Endometrial microvascular endothelial cells (primary cell): ENCODE measurements around the gene WASF1. TPM values are rescaled to one million over a fixed set of nuclear protein-coding genes. Genes with fewer than 3 reads are reported as not detected.
"Not testable (repeated sequence)": the region's sequence is repeated elsewhere in the genome, so short reads cannot be mapped to it uniquely, and the experiment has no call there.

Source experiments
- in situ Hi-C: cut with HindIII; loops from 2 replicates; pipeline ENCODE4 v1.10.0; 2017; ENCODE audit warnings: low sequenced_read_pairs, low pct_unique_long_range_greater_than_20kb; ENCODE audit errors: inconsistent ontology term
- total RNA-seq: library from RNA; depleted of rRNA; stranded (reverse); fragments of >200 nt; gene quantifications from one replicate; pipeline ENCODE4 v1.2.3, GENCODE V29; 2015; ENCODE audit errors: inconsistent ontology term

WASF1 gene
- total RNA-seq, 1 donor from 2014 or later, result 8.0 TPM

DNA sequence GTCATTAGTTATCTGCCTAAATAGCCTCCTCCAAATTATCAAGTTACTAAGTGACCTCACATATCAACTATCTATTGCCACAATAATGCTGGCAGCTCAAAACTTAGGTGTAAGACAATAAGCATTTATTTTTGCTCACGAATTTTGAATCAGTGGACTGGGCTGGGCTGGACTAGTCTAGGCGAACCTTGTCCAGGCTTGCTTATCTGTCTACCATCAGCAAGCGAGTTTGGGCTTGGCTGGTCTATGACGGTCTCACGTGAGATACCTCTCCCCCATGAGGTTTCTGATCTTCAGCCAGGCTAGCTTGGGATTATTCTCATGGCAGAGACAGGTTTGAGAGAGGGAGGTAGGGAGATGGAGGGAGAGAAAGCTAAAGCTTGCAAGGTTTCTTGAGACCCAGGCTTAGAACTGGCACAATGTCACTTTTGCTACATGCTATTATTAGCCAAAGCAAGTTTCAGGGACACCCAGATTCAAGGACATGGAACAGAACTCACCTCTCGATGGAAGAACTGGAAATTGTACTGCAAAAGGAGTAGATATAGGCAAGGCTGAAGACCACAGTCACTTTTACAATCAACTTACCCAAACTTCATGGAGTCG, 80.9 kb downstream of the WASF1 start:
- in situ Hi-C loops, result no loop called here

GRCh38 chr6:110097443-110097842, 82.0 kb downstream of the WASF1 start:
- in situ Hi-C loops, result no loop called here

GRCh38 chr6:110095935-110096334, 83.5 kb downstream of the WASF1 start:
- in situ Hi-C loops, result no loop called here

DNA sequence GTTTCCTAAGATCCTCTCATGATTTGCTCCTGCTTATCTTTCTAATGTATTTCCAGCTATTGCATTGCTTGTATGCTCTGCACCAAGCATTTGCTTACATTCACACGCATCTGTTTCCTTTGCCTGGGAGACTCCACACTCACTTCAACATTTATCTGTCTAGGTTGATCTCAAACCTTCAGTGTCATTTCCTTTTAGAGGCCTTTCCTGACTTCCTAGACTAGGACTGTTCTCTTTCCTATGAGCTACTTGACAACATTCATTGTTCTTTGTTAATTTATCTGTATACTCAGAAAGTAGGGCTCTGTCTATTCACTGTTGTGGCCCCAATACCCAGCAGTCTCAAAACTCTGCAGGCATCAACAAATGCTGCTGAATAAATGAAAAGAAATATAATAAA, 84.4 kb downstream of the WASF1 start:
- in situ Hi-C loops, result no loop called here

DNA sequence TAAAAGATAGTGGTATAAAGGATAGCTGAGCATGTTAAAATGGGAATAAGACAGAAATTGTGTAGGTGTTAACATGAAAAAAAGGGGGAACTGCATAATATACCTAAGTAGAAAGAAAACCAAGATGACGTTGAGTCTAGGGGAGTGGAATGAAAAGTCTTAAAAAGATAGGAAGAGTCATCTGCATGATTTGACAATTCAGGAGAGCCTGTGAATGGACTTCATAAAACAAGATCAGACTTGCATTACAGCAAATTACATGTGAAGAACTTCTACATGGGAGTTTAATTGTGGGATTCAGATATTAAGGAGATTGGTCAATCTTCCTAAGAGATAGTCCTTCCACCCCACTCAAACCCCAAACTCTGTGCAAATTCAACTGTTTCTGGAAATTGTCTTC, 85.5 kb downstream of the WASF1 start:
- in situ Hi-C loops, result no loop called here

DNA sequence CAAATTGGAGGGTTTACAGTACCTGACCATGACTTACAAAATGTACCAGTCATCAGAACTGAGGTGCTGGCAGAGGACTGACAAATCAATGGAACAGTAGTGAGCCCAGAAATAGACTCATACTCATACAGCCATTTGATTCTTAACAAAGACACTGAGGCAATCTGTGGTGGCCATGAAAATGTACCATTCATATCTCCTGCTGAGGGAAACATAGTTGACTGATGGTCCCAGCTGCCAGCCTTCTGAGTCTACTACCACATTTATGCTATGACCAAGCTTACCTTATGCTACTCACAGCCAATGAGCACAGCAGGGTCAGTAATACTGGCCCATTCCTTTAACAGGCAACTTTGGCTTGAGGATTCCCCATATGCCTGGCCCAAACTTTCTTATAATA, 88.6 kb downstream of the WASF1 start:
- in situ Hi-C loops, result no loop called here

DNA sequence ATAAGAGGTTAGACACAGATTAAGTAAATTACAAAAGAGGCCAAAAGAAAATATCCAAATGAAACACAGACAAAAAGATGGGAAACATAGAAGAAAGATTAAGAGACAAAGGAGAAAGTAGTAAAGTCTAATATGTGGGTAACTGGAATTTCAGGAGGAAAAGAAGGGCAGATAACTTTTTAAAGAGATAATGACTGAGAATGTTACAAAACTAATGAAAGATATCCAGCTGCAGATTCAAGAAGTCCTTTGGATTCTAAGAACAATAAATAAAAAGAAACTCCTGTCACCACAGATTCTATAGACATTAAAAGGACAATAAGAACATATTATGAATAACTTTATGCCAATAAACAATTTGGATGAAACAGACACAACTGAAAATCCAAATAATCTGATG, 90.1 kb downstream of the WASF1 start:
- in situ Hi-C loops, result no loop called here

DNA sequence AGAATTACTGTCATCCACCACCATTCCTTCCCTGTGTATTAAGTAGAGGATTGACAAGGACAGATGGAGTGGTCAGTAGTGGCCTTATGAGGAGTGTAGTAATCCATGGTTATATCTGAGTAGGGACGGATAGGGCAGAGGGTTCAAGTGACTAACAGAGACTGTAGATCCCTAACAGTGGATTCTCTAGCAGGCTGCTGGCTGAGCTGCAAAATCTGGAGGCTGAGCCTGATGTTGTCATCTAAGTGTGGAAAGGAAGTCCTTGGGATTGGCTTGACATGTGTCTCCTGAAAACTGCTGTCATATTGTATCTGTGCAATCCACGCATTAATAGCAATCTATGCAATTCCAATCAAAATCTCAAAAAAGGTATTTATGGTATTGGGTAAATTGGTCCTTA, 94.2 kb downstream of the WASF1 start:
- in situ Hi-C loops, result no loop called here

DNA sequence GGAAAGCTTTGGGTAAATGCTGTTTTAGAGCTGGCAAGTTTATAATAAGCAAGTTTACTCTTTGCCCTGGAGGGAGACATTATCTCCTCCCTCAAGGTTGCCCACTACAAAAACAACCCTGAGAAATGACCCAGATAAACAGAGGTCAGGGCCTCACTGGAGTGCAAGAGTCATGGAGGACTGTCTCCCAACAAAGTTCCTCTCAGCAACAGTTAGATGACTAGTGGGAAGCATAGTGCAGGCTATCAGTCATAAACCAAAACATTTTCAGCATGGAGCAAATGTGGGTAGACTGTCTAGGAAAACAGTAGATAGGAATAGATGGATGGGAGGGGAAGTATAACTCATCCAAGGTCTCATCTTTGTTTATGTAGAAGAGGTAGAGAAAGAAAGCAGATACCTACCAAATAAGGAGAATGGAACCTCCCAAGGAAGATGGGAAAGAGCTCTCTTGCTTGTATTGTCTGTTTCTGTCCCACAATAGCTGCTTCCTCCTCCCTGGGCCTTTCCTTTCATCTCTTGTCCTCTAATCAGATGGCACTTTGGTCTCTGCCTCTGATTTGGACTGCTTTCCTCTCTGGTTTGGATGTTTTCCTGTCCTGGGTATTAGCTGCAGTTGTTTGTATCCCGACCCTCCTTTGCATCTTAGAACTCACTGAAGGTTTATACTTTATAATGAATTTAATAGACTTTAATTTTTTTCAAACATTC, 95.4 kb downstream of the WASF1 start:
- in situ Hi-C loops, result no loop called here

- in situ Hi-C loops, result no loop called here
Observed at GRCh38 chr6:110075406-110075805, 104.1 kb downstream of the WASF1 start.

GRCh38 chr6:110073474-110073873, 106.0 kb downstream of the WASF1 start:
- in situ Hi-C loops, result not testable (repeated sequence)

DNA sequence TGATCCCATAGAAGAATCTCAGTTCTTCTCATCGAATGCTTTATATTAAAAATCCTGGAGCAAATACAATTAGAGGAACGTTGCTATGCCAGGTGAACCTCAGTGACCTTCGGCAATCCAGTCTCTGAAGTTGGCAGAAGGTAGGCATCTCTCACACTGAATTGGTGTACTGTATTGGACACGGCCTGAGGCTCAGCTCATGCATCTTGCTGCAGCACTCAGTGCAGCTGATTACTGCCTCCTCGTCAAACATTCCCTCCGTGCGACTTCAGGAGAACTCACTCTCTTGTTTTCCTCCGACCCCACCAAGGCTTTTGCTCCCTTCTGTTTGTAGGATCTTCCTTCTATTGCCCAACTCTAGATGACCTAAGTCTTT, 110.9 kb downstream of the WASF1 start:
- in situ Hi-C loops, result no loop called here

- in situ Hi-C loops, result no loop called here
Observed at GRCh38 chr6:110067837-110068591, 111.5 kb downstream of the WASF1 start.

GRCh38 chr6:110064744-110065524, 114.5 kb downstream of the WASF1 start:
- in situ Hi-C loops, result no loop called here

- in situ Hi-C loops, result no loop called here
Observed at GRCh38 chr6:110063594-110064263, 115.7 kb downstream of the WASF1 start.

DNA sequence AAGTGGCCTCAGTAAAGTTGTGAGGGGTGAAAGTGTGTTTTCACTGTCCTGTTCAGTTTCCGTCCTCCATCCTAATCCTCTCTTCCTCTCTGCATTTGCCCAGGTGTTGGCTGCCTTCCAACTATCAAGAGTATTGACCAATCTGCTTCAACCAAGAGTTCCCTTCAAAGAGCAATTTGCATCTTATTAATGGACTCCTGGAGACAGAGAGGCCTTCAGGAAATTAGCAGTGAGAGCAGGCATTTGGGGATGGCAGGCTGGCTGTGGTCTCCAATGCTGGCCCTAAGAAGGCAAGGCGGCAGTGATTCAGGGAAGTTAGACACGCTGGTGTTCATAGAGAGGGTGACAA, 124.1 kb downstream of the WASF1 start:
- in situ Hi-C loops, result no loop called here

DNA sequence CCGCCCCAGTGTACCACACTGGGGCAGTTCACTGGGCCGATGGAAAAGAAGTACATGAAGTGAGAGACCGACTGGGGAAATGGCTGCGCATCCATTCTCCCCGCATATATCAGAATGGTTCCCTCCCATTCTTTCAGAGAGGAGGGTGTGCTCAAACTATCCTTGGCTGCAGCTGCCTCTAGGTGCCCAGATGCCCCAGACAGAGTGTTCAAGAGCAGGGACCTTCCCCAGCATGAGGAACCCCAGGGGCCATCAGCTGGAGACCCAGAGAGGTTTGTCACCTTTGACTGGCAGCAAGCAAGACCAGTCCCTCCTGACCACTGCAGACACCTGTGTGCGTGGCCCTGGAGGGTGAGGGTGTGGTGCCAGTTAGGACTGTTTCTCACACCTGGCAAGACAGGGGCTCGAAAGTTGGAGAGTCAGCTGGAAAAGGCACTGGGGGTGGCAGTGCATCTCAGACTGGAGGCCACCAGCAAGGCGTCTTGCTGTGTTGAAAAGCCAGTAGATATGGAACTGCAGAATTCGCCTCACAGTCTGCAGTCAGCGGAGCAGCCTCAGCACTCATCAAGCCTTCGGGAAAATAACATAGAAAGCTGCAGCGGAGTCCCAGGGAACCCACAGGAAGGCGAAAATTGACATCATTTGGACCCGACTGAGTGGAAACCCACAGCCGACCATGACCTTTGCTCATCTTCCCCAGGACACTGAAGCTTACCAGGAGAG, 124.6 kb downstream of the WASF1 start:
- in situ Hi-C loops, result no loop called here

DNA sequence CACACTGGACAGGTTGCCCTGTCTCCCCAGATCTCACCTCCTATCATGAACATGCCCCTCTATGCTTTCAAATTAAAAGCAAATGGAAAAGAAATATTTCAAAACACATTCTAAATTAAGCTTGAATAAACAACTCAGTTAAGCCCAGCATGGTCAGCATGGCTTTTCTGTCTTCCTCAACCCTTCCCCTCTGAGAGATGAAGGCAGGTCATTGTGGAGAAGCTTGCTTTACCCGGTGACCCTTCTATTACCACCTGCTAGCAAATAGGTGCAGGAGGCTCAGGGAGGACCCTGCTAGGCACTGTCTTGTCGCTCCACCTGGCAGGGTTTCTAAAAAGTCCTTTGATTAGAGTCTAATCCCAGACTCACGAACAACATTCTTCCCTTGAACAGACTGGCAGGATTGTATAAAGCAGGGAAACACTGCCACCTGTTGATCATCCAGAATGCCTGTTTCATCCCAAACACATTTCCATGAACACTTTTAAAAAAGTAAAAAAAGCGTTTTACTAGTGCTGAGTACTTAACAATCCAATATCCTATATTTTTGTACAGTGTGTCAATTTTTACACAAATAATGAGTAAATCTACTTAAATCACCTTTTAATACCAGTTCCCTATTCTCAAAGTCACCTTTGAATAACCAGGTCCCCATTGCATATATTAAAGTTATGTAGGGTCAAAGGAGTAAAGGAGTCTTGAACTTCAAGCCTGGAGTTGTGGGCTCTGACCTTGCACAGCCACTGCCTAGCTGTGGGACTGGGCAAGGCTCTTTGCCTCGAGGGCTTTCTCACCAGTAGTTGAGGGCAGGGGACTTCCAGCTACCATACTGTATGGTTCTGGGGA, 125.9 kb downstream of the WASF1 start:
- in situ Hi-C loops, result no loop called here
